HG03025 (cell line): ENCODE measurements around the gene RGSL1.
A peak's percentile ranks its signal among the peaks of the same experiment; 100 is the strongest.

Source experiments
- ATAC-seq: cut with Tn5 transposase; IDR thresholded peaks from one replicate; pipeline ENCODE4 v1.9.1; 2021; ENCODE audit warnings: mild to moderate bottlenecking, moderate library complexity; ENCODE audit not compliant: unreplicated experiment, low FRiP score

RGSL1 gene

DNA sequence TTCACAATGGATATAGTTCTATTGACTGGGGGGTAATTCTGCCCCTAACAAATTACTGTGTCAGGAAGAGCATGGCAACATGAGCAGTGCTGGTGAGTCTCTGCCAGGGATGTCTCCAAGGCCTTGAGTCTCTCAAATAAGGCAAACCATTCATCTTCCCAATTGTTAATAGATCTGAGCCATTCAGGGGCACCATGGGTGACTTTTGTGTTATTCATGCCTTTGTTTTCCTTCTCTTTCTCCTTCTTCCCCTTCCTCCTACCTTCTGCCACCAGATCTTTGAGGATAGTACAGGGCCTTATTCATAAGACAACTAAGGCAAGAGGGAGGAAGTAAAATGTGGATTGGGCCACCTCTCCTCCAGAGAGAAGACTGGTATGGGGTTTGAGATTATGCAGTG lies at the start of gene RGSL1:
RGSL1 (plus strand) TSS at position 60 of the 400 bp plus-strand sequence; CDS start at position 80, 20 bp downstream.
- ATAC-seq, result no peak

DNA sequence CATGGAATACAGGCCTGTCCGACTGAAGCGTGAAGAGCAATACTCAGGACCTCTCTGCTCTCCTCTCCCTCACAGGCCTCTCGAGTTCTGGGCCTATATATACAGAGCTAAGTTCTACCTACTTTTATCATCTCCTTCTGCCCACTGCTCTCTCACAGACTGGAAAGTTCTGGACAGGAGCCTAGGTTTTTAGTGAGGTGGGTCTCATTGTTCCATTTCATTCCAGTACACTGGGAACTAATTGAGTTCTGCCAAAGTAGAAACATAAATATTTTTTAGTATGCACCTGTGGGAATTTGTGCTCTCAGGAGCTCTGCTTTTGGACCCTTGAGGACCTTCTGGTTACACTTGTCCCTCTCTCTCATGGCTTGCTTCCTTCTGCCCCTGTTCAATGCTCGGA lies 49.4 kb upstream of the RGSL1 start, which contains the start of gene TEDDM1:
TEDDM1 (minus strand) TSS at position 101 of the 400 bp plus-strand sequence. CDS start 182 bp downstream, outside the sequence.
- ATAC-seq, result no peak

DNA sequence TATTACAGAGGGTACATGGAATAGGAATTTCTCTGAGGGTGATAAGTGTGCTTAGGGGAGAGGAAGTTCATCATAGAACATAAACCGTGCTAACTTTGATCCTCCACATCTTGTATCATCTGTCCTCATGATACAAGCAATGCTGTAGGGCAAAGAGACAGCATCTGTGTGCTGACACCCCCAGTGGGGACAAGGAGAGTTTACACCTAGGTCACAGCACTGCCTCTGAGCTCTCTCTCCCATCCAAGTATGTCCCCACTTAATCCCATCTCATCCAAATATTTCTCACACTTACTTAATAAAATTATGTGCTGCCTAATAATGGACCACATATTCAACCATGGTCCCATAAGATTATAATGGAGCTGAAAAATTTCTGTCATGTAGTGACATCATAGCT lies 45.2 kb upstream of the RGSL1 start:
- ATAC-seq, result no peak

DNA sequence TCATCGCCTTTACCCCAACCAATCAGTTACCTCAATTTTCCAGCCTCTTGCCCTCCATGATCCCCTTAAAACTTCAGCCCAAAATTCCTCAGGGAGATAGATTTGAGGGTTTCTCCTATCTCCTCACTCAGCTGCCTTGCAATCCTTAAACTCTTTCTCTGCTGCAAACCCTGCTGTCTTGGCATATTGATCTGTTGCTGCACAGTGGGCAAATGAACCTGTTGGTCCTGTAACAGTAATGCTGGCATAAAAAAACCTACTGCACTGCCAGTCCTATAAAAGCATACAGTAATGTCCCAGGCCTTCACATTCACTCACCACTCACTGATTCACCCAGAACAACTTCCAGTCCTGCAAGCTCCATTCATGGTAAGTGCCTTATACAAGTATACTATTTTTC lies 44.4 kb upstream of the RGSL1 start:
- no peak for ATAC-seq

DNA sequence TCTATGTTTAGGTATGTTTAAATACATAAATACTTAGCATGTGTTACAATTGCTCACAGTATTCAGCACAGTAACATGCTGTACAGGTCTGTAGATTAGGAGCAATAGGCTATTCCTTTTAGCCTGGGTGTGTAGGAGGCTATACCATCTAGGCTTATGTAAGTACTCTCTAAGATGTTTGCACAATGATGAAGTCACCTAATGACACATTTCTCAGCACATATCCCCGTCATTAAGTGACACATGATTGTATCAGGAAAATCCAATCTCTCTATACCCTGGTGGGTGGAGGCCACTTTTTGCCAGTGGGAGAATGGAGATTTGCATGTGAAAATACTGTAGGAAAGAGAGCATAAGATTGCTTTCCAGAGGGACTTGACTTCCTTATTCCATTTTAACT lies 43.9 kb upstream of the RGSL1 start:
- ATAC-seq, result no peak

DNA sequence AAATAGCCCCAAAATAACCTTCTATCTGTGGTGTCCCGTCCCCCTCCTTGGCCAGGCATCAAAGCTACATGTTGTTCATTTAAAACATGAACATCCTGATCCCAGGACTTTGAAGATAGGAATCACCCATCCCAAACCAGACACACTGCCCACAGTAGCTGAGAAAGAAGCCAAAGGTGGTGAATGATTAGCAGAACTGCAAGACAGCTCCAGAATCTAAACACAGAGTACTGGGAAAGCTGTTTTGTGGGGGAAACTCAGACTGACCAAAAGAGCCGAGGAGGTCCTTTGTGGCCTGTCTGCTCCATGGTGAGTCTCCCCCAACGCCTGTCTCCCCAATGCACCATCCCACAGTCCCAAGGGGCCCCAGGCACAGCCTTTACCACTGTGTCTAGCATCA lies 42.2 kb upstream of the RGSL1 start:
- ATAC-seq, result no peak

DNA sequence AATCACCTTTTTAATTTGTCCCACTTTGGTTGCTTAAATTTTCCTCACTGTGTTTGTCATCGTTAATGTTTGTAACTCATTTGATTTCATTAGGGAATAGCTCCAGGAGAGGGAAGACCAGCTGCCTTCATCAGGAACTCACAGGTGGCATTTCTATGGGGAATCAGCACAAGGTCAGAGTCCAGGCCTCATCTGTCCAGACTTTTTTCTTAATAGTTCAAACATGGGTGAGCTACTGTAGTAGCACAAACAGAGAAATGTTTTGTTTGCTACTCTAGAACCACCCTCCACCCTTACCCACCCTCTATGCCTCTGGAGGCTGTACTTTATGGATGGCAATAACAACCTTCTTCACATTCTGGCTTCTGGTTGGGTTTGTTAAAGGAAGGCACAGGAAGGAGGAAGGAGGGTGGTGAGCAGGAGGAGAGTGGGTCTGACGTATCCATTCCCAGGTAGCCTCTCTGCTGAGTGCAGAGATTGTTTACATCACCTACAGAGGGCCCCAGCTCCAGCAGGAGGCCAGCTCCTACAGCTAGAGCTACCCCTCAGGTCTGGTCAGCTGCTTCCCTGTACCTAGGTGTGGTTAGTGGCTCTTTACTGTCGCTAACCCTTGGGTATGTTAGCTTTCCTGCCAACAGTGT lies 41.4 kb upstream of the RGSL1 start:
- no peak for ATAC-seq

DNA sequence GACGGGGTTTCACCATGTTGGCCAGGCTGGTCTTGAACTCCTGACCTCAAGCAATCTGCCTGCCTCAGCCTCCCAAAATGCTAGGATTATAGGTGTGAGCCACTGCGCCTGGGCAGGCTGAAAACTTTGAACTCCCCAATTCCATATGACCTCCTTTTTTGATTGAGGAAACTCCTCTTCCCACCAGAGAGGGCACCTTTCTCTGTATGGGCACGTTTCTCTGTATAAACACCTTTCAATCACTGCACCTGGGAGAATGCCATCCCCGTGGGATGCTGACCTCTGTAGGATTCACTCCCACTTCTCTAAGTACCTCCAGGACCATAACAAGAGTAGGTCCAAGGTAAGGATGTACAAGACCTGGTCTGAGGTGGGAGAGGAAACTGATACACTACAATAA lies 39.8 kb upstream of the RGSL1 start:
- no peak for ATAC-seq

DNA sequence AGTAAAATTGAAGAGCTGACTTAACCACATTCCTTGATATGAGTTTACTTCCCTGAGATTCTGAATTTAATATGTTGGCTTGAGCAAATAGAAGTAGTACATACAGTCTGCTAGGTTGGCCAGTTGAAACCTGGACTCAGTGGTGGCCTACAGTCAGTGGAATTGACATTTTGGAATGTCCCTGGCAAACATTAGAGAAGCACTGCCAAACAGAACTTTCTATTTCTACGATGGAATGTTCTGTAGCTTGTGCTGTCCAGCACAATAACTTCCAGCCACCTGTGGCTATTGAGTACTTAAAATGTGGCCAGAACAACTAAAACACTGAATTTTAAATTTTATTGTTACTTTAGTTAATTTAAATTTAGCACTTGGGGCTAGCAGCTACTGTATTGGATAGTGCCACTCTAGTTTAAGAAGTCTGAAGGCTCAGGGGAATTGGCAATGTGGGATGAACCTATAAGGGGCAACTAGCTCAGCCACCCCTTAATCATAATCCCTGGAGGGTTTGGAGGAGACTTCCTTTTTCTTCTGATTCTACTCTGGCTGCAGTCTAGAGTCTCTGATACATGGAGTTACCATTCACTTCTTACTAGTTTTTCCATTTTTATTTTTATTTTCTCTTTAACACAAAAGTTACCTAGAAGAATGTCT lies 39.2 kb upstream of the RGSL1 start:
- no peak for ATAC-seq

DNA sequence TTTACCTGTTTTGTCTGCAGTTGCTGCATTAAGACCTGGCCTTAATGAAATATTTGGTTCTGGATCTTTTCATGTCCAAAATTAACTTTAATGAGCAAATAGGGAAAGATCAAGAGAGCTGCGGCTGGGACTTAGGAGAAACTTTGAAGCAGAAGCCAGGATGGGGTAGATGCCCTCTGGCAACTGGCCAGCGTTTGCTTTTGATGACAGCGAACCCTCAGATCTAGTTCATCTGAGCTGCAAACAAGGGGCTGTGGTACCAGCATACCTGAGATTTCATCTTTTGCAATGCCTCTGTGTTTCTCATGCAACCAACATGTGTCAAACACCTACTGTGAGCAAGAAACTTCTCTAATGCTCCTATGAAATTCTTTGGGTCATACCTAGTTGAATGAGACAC lies 36.5 kb upstream of the RGSL1 start:
- no peak for ATAC-seq

DNA sequence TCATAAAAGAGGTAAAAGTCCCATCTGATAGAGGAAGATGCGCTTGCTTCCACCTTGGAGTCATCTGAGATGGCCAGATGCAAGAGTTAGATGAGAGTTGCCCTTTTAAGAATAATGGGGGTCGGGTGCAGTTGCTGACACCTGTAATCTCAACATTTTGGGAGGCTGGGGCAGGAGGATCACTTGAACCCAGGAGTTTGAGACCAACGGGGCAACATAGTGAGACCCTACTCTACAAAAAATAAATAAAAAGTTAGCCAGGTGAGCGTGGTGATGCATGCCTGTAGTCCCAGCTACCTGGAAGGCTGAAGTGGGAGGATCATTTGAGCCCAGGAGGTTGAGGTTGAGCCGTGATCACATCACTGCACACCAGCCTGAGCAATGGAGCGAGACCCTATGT lies 36.0 kb upstream of the RGSL1 start:
- ATAC-seq, result no peak

DNA sequence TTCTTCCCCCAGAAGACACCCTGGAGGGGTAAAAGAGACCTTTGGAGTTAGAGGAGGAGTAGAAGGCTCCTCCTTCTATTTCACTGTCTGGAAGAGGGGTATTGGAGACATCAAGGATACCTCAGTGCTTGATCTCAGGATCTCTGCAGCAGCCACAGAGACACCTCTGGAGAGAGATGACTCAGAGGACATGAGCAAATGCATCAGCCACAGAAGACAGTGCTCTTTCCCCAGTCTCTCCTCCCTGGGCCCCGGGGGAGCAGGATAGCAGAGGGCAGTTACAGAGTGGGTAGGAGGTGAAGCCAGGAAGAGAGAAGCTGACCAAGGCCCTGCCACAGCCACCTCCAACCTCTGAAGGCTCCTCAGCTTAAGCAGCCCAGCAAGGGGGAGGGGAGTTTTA lies 34.2 kb upstream of the RGSL1 start:
- no peak for ATAC-seq

DNA sequence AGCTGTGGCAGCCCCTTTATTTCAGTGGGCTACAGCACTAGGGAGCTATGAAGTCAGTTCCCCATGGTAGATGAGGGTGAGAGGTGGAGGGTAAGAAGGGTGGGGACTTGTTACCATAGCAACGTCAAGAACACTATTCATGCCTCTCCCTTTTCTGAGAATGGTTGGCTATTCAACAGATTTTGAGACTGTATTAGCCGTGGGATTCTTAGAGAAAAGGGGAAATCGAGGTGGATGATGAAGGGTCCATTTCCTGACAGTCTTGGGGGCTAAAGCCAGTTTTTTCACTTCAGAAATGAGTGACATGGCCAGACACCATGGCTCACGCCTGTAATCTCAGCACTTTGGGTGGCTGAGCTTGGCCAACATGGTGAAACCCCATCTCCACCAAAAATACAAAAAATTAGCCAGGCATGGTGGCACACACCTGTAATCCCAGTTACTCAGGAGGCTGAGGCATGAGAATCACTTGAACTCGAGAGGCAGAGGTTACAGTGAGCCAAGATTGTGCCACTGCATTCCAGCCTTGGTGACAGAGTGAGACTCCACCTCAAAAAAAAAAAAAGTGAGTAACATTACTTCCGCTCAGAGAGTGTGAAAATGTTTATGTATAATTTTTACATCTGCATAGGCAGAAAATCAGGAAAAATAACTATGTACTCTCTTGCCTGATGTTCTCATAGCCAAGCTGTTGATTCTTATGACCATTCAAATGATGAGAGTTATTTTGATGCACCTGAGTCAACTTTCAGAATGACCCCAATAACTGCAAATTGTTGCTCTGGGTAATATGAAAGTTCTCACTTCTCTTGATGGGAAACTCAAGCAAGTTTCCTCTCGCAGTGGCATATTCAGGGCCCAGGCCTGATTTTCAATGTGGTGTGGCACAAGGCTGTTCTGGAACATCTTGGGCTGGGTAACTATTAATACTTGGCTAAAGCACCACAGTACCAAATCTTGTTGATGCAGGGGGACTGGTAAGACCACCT lies 23.2 kb upstream of the RGSL1 start:
- ATAC-seq, result peak; percentile 74

DNA sequence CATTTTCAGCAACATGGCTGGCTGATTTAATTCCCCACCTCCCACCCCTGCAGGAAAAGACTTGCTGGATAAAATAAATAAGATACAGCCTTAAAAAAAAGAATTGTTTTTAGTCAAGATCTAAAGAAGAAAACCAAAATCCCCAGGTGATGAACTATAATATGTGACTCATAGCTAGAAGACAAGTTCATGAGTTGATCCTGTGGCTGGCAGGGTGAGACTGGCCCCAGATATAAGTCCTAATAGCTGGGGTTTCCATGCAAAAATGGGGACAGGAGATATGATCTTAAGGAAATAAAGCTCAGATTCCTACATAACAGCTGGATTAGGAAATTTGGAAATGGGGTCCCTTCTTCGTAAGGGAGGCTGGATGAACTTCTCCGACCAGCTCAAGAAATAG lies 21.9 kb upstream of the RGSL1 start:
- ATAC-seq, result no peak

DNA sequence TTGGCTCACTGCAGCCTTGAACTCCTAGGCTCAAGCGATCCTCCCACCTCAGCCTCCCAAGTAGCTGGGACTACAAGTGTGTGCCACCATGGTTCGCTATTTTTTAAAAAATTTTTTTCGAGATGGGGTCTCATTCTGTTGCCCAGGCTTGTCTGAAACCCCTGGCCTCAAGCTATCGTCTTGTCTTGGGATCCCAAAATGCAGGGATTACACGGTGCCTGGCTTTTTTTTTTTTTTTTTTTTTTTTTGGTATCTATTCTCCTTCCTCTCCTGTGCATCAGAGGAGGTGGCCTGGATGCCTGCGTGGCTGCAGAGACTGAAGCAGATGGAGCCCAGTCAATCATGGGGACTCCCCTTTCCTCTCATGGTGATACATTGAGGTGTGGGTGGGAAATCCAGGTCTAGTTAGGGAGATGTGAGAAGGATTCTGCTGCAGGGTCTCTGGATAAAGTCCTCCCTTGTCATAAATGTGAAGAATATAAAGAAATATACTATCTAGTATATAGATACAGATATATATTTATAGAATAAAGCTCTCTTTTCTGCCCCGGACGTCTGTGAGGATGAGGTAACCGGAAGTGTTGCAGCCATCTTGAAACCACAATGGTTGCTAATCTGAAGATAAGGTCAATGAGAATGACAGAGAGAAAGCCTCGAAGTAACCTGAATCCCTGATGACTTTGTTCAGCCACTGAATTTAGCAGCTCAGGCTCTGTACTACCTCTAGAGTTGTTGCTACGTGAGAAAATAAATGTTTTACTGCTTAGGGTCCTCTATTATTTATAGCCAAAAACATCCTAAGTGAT lies 19.5 kb upstream of the RGSL1 start:
- no peak for ATAC-seq

DNA sequence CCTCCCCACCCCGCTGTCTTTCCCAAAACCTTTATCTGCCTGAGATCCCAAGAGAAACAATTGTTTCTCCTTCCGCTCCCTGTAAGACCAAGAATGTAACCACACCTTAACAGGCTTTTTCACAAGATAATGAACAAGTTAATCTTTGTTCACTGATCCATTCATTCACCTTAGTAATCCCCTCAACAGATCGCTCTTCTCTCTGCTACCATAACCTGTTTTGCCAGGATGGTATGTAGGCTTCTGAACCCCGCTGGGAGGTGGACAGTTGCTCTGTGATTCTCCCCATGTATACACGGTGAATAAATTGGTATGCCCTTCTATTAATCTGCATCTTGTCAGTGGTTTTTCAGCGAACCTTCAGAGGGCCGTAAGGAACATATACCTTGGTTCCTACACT lies 18.7 kb upstream of the RGSL1 start:
- ATAC-seq, result no peak

DNA sequence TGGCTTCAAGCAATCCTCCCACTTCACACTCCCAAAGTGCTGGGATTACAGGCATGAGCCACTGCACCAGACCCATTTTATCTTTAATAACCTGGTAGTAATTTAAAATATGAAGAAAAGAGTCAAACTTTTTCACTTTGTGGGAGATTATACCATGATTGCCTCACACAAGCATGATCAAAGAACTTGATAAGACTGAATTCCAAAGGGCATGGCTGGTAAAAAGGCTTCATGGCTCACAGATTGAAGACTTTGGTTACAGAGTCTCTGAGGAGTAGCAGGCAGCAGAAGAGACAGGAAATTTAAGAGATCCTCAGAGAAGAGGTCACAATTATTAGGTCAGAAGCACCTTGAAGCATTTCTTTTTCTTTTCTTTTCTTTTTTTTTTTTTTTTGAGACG lies 16.4 kb upstream of the RGSL1 start:
- ATAC-seq, result no peak

DNA sequence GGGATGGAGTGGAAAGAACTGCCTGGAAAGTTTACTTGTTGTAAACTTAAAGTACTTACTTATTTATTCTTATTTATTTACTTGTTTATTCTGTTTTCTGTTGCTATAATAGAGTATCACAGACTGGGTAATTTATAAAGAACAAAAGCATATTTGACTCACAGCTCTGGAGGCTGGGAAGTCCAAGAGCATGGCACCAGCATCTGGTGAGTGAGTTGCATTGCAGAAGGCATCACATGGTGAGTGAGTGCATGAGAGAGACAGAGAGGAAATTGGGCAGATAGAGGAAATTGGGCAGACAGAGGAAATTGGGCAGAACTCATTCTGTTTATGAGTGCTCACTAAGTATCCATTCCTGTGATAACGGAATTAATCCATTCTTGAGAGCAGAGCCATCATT lies 11.6 kb upstream of the RGSL1 start:
- no peak for ATAC-seq

DNA sequence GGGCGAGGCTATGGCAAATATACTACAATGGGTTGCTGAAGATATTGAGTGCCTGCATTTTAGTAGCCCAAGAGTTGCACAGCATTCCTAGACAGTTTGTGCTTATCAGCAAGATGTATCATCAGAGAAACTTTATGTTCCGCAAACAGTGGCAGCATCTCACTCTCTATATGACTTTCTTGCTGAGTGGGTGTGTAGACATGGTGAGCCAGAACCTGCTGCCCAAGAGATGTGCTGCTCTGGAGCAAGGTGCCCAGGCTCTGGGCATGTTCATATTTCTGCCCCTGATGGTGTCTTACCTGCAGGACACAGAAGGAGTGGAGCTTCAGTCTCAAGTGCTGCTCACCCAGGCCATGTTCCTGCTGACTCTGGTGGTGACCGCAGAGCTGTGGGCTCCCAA lies 8.2 kb upstream of the RGSL1 start:
- no peak for ATAC-seq

DNA sequence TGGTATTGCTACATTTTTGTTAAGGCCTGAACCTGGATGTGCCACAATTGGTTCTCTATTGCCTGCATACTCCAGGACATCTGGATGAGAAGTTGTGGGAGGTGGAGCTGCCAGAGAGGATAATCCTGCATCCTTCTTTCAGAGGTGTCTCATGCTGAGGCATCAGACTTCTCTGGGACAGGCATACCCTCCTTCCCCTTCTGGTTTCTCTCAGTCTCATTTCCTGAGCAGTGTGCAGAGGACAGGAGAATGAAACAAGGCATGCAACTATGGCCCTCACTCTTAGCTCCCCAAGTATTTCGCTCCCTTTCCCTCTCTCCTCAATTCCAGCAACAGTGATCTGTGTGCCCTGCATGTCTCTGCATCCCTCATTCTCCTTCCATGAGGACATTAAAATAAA lies 7.6 kb upstream of the RGSL1 start:
- ATAC-seq, result no peak
